Glutamatergic neuron (in vitro differentiated cells): ENCODE measurements around the gene GDAP2. TPM values are rescaled to one million over a fixed set of nuclear protein-coding genes. Genes with fewer than 3 reads are reported as not detected.

Experiments
- DNase-seq: peaks from one replicate; pipeline ENCODE4 v3.0.0; 2022
- H3K27ac Mint-ChIP-seq: one replicate; pipeline ENCODE4 v1.8.0; 2020; ENCODE audit warnings: mild to moderate bottlenecking, mixed read lengths, inconsistent platforms; ENCODE audit not compliant: unreplicated experiment
- H3K27me3 Mint-ChIP-seq: one replicate; pipeline ENCODE4 v1.8.0; 2020; ENCODE audit warnings: mild to moderate bottlenecking, moderate library complexity, mixed read lengths, inconsistent platforms; ENCODE audit not compliant: unreplicated experiment
- H3K36me3 Mint-ChIP-seq: one replicate; pipeline ENCODE4 v1.8.0; 2020; ENCODE audit warnings: mild to moderate bottlenecking, mixed read lengths, inconsistent platforms; ENCODE audit not compliant: unreplicated experiment
- H3K4me1 Mint-ChIP-seq: one replicate; pipeline ENCODE4 v1.8.0; 2020; ENCODE audit warnings: mild to moderate bottlenecking, low read depth, mixed read lengths, inconsistent platforms; ENCODE audit not compliant: unreplicated experiment
- H3K4me3 Mint-ChIP-seq: one replicate; pipeline ENCODE4 v1.8.0; 2020; ENCODE audit warnings: mild to moderate bottlenecking, mixed read lengths, inconsistent platforms; ENCODE audit not compliant: unreplicated experiment
- H3K9me3 Mint-ChIP-seq: one replicate; pipeline ENCODE4 v1.8.0; 2020; ENCODE audit warnings: mild to moderate bottlenecking, moderate library complexity, mixed read lengths, inconsistent platforms; ENCODE audit not compliant: unreplicated experiment
- CTCF ChIP-seq: fragments of 200-600 bp; sonication (generic); IDR thresholded peaks from one replicate; pipeline ENCODE4 v1.5.0; 2021; ENCODE audit not compliant: partially characterized antibody, unreplicated experiment
- total RNA-seq: library from RNA; stranded (reverse); fragmentation: NEBNext Ultra II Directional; extraction: Animal tissue kit (Norgen Biotek cat#: 25700); gene quantifications from one replicate; pipeline ENCODE4 v1.2.1, GENCODE V29; 2021; ENCODE audit not compliant: unreplicated experiment

Gene GDAP2
- total RNA-seq, 1 donor from 2014 or later = 34.0 TPM

- H3K27ac Mint-ChIP-seq = no peak overlapping the region
- no peaks in the 10 kb centered on the region for H3K9me3 Mint-ChIP-seq
- no peak overlapping the region for H3K4me3 Mint-ChIP-seq
- H3K4me1 Mint-ChIP-seq = peaks cover 7% of the 10 kb centered on the region
- peaks cover 2% of the 10 kb centered on the region for H3K27me3 Mint-ChIP-seq
- no peaks in the 10 kb centered on the region for H3K36me3 Mint-ChIP-seq
- no peak for TF ChIP-seq CTCF
- DNase-seq = no peak
Measured at GRCh38 chr1:117861694-117862093, 67.7 kb downstream of the GDAP2 start.

- no peak for DNase-seq
- no peak overlapping the region for H3K4me3 Mint-ChIP-seq
Measured at GRCh38 chr1:117860896-117861610, 68.4 kb downstream of the GDAP2 start.

GRCh38 chr1:117859901-117860300, 69.5 kb downstream of the GDAP2 start:
- Mint-ChIP-seq H3K4me1 (peaks cover 7% of the 10 kb centered on the region), H3K27me3 (no peaks in the 10 kb centered on the region), H3K4me3 (no peak overlapping the region), H3K27ac (no peak overlapping the region), H3K36me3 (no peaks in the 10 kb centered on the region), H3K9me3 (peaks cover 2% of the 10 kb centered on the region)
- no peak for DNase-seq
- TF ChIP-seq CTCF = no peak

More at GRCh38 chr1:117860896-117861610, 68.4 kb downstream of the GDAP2 start:
- Mint-ChIP-seq H3K36me3 (no peaks in the 10 kb centered on the region), H3K27ac (no peak overlapping the region), H3K9me3 (no peaks in the 10 kb centered on the region), H3K4me1 (peaks cover 7% of the 10 kb centered on the region), H3K27me3 (peaks cover 2% of the 10 kb centered on the region)
- TF ChIP-seq CTCF = no peak

- DNase-seq = no peak
- Mint-ChIP-seq H3K4me3 (no peak overlapping the region), H3K27me3 (no peaks in the 10 kb centered on the region), H3K9me3 (peaks cover 2% of the 10 kb centered on the region), H3K27ac (no peak overlapping the region), H3K36me3 (no peaks in the 10 kb centered on the region), H3K4me1 (peaks cover 10% of the 10 kb centered on the region)
- TF ChIP-seq CTCF = no peak
Measured at GRCh38 chr1:117857418-117857817, 72.0 kb downstream of the GDAP2 start.

GRCh38 chr1:117852853-117853553, 76.4 kb downstream of the GDAP2 start:
- no peak for DNase-seq

More at GRCh38 chr1:117852853-117853553, 76.4 kb downstream of the GDAP2 start:
- H3K36me3 Mint-ChIP-seq = no peaks in the 10 kb centered on the region
- peaks cover 3% of the 10 kb centered on the region for H3K4me1 Mint-ChIP-seq
- no peak for TF ChIP-seq CTCF
- H3K4me3 Mint-ChIP-seq = no peak overlapping the region
- peaks cover 2% of the 10 kb centered on the region for H3K9me3 Mint-ChIP-seq
- no peak overlapping the region for H3K27ac Mint-ChIP-seq
- no peaks in the 10 kb centered on the region for H3K27me3 Mint-ChIP-seq
